HepG2 (cell line): ENCODE results near the gene ATG4B. TPM values are rescaled to one million over a fixed set of nuclear protein-coding genes. Genes with fewer than 3 reads are reported as not detected.

Experiments
- CHD4 ChIP-seq: fragments of 200-600 bp; sonication (generic); IDR thresholded peaks from 2 replicates; pipeline ENCODE4 v1.7.0; 2017; ENCODE audit warnings: mild to moderate bottlenecking, low read length, borderline replicate concordance
- EHMT2 ChIP-seq: fragments of 200-600 bp; sonication (generic); IDR thresholded peaks from 2 replicates; pipeline ENCODE4 v1.7.0; 2017; ENCODE audit warnings: antibody characterized with exemption, low read depth, low read length, borderline replicate concordance
- ELF1 ChIP-seq: sonication (generic); formaldehyde crosslinking; IDR thresholded peaks from 2 replicates; pipeline ENCODE4 v1.4.0; 2020; ENCODE audit warnings: missing genetic modification reagents
- FOXO1 ChIP-seq: sonication (generic); formaldehyde crosslinking; IDR thresholded peaks from 2 replicates; pipeline ENCODE4 v1.4.0; 2020; ENCODE audit warnings: missing genetic modification reagents
- HBP1 ChIP-seq: IDR thresholded peaks from 2 replicates; pipeline ENCODE4 v1.6.1; 2016; ENCODE audit warnings: low read depth, control low read depth
- KDM4B ChIP-seq: sonication (generic); formaldehyde crosslinking; IDR thresholded peaks from 2 replicates; pipeline ENCODE4 v1.4.0; 2020; ENCODE audit warnings: missing genetic modification reagents
- NCOA5 ChIP-seq: sonication (generic); formaldehyde crosslinking; IDR thresholded peaks from 2 replicates; pipeline ENCODE4 v1.4.0; 2020; ENCODE audit warnings: missing genetic modification reagents
- NFIB ChIP-seq: sonication (generic); formaldehyde crosslinking; IDR thresholded peaks from 2 replicates; pipeline ENCODE4 v1.9.0; 2021; ENCODE audit warnings: missing genetic modification reagents, mild to moderate bottlenecking, borderline replicate concordance
- NONO ChIP-seq, 2 experiments: fragments of 450-650 bp in 1 of 2; sonication (generic) in 1 of 2; formaldehyde crosslinking in 1 of 2; IDR thresholded peaks in 1 of 2; conservative IDR thresholded peaks in 1 of 2; 2 replicates each; pipeline versions ENCODE4 v1.6.1 to v1.8.0; 2017 to 2022; ENCODE audit warnings: mild to moderate bottlenecking in 1 of 2, missing genetic modification reagents in 1 of 2, moderate library complexity in 1 of 2
- NR2F2 ChIP-seq: IDR thresholded peaks from 2 replicates; pipeline ENCODE4 v1.6.1; 2012; ENCODE audit warnings: low read depth, inconsistent platforms, borderline replicate concordance
- POLR2G ChIP-seq: fragments of 200-400 bp; formaldehyde crosslinking; IDR thresholded peaks from 2 replicates; pipeline ENCODE4 v1.6.1; 2018; ENCODE audit warnings: mild to moderate bottlenecking, low read depth, low read length, moderate library complexity
- PPARG ChIP-seq: conservative IDR thresholded peaks from 2 replicates; pipeline ENCODE4 v1.6.1; 2016; ENCODE audit warnings: missing biosample characterization, missing genetic modification reagents
- PRPF4 ChIP-seq: fragments of 200-400 bp; formaldehyde crosslinking; IDR thresholded peaks from 2 replicates; pipeline ENCODE4 v1.6.1; 2016; ENCODE audit warnings: low read length, low read depth; ENCODE audit not compliant: poor library complexity, severe bottlenecking
- YEATS2 ChIP-seq: sonication (generic); formaldehyde crosslinking; IDR thresholded peaks from 2 replicates; pipeline ENCODE4 v1.4.0; 2020; ENCODE audit warnings: missing genetic modification reagents, borderline replicate concordance
- ZBTB7A ChIP-seq: sonication (generic); formaldehyde crosslinking; IDR thresholded peaks from 2 replicates; pipeline ENCODE4 v1.8.0; 2022; ENCODE audit warnings: mild to moderate bottlenecking, missing genetic modification reagents
- ZNF33A ChIP-seq: sonication (generic); formaldehyde crosslinking; IDR thresholded peaks from 2 replicates; pipeline ENCODE4 v1.5.1; 2020; ENCODE audit warnings: missing genetic modification reagents, mild to moderate bottlenecking, moderate library complexity, borderline replicate concordance
- ZNF484 ChIP-seq: sonication (generic); formaldehyde crosslinking; IDR thresholded peaks from 2 replicates; pipeline ENCODE4 v1.5.1; 2020; ENCODE audit warnings: mild to moderate bottlenecking, low read depth, missing genetic modification reagents, borderline replicate concordance
- ZNF549 ChIP-seq: sonication (generic); formaldehyde crosslinking; IDR thresholded peaks from 2 replicates; pipeline ENCODE4 v1.5.0; 2020; ENCODE audit warnings: missing genetic modification reagents
- ZNF556 ChIP-seq: sonication (generic); formaldehyde crosslinking; IDR thresholded peaks from 2 replicates; pipeline ENCODE4 v1.4.0; 2020; ENCODE audit warnings: mild to moderate bottlenecking, missing genetic modification reagents, borderline replicate concordance
- ZNF572 ChIP-seq: sonication (generic); formaldehyde crosslinking; IDR thresholded peaks from 2 replicates; pipeline ENCODE4 v1.5.1; 2020; ENCODE audit warnings: mild to moderate bottlenecking, missing genetic modification reagents
- ZNF607 ChIP-seq: sonication (generic); formaldehyde crosslinking; IDR thresholded peaks from 2 replicates; pipeline ENCODE4 v1.5.1; 2020; ENCODE audit warnings: missing genetic modification reagents, mild to moderate bottlenecking, borderline replicate concordance
- ZNF782 ChIP-seq: sonication (generic); formaldehyde crosslinking; IDR thresholded peaks from 2 replicates; pipeline ENCODE4 v1.4.0; 2020; ENCODE audit warnings: missing genetic modification reagents, mild to moderate bottlenecking, borderline replicate concordance
- ZUFSP ChIP-seq: sonication (generic); formaldehyde crosslinking; IDR thresholded peaks from 2 replicates; pipeline ENCODE4 v1.9.0; 2021; ENCODE audit warnings: missing genetic modification reagents, mild to moderate bottlenecking, borderline replicate concordance
- polyA plus RNA-seq, 8 experiments: library from polyadenylated mRNA; depleted of rRNA in 3 of 8; stranded (reverse) in 7 of 8; unstranded in 1 of 8; fragments of >200 nt; fragmentation: Illumina TruSeq in 4 of 8; extraction: Trizol in 4 of 8; gene quantifications; 2 replicates each; pipeline versions ENCODE4 v1.2.1 to v1.2.3, GENCODE V29; 2011 to 2016; ENCODE audit warnings: low read depth in 4 of 8, missing spikeins in 1 of 8, mixed read lengths in 1 of 8; ENCODE audit not compliant: insufficient read depth in 1 of 8
- total RNA-seq, 5 experiments: library from RNA; depleted of rRNA; stranded (reverse); fragments of >200 nt; fragmentation: Illumina TruSeq; extraction: Trizol; gene quantifications; 2 replicates each; pipeline ENCODE4 v1.2.3, GENCODE V29; 2016; ENCODE audit warnings: low read depth in 1 of 5
- TF ChIP-seq, protein P1 (sequence below): sonication (generic); formaldehyde crosslinking; IDR thresholded peaks from 2 replicates; pipeline ENCODE4 v1.9.0; 2022; ENCODE audit warnings: missing genetic modification reagents, mild to moderate bottlenecking, borderline replicate concordance
- TF ChIP-seq, protein P2 (sequence below): sonication (generic); formaldehyde crosslinking; IDR thresholded peaks from 2 replicates; pipeline ENCODE4 v1.4.0; 2020; ENCODE audit warnings: mild to moderate bottlenecking, missing genetic modification reagents

ATG4B gene
- total and polyA plus RNA-seq, 2 of the 13 experiments (the other 11 are each of a cell fraction or from before 2014, with no cell fraction given) = 95.5 to 239 TPM

DNA sequence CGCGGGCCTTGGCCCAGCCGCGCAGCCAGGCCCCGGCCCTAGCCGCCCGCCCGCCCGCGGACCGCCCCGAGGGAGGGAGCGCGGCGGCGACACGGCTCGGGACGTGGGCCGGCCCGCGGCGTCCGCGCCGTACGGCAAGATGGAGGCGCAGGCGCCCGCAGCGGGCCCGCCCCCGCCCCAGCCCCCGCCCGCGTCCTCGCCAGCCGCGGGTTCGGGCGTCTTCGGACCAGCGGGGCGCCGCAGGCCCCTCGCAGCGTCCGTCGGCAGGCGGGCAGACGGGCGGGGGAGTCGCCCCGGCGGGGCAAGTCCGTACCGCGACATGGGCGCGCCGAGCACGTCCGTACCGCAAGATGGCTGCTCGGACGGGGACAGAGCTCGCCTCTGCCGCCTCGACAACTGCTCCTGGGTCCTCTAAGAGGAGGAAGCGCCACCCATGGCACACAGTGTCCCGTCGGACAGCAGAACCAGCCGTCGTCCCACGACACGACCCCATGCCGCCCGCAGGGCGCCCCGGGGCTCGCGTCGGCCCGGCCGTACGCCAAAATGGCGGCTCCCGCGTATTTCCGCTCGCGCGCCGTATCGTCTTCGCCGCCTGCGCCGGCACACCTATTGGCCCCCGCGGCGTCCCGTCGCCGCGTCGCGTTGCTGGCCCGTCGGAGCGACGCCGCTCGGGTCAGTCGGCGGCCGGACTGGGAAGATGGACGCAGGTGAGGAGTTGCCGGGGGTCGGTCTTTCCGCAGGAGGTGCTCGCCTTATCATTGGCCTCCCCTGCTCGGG lies at the start of gene ATG4B, which contains the start of gene THAP4 (continued):
- peak; percentile 96 for TF ChIP-seq HBP1
- TF ChIP-seq, protein P1, sequence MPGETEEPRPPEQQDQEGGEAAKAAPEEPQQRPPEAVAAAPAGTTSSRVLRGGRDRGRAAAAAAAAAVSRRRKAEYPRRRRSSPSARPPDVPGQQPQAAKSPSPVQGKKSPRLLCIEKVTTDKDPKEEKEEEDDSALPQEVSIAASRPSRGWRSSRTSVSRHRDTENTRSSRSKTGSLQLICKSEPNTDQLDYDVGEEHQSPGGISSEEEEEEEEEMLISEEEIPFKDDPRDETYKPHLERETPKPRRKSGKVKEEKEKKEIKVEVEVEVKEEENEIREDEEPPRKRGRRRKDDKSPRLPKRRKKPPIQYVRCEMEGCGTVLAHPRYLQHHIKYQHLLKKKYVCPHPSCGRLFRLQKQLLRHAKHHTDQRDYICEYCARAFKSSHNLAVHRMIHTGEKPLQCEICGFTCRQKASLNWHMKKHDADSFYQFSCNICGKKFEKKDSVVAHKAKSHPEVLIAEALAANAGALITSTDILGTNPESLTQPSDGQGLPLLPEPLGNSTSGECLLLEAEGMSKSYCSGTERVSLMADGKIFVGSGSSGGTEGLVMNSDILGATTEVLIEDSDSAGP (CRISPR knock-in tag) = peak; percentile 91
- TF ChIP-seq PPARG (CRISPR knock-in tag) = peak; percentile 68
- TF ChIP-seq PRPF4 = no peak
- no peak for TF ChIP-seq EHMT2
- peak; percentile 93 for TF ChIP-seq ZNF607 (CRISPR knock-in tag)
- peak; percentile 91 for TF ChIP-seq POLR2G
- TF ChIP-seq FOXO1 (CRISPR knock-in tag) = peak; percentile 82
- TF ChIP-seq ZNF556 (CRISPR knock-in tag) = peak; percentile 93; the same call in 1 of the 2 replicates
- peak; percentile 69 for TF ChIP-seq ELF1 (CRISPR knock-in tag)
- TF ChIP-seq ZNF782 (CRISPR knock-in tag) = peak; percentile 14; the same call in 1 of the 2 replicates
- no peak for TF ChIP-seq NCOA5
- TF ChIP-seq NFIB (CRISPR knock-in tag) = no peak
- TF ChIP-seq NONO (IDR thresholded peaks at IDR 0.05) = no peak
- TF ChIP-seq NONO (CRISPR knock-in tag; conservative IDR thresholded peaks at IDR 0.05) = peak; percentile 99
- no peak for TF ChIP-seq NR2F2
- peak; percentile 38; the same call in 1 of the 2 replicates for TF ChIP-seq KDM4B (CRISPR knock-in tag)
- no peak for TF ChIP-seq CHD4
- TF ChIP-seq ZNF484 = no peak
- TF ChIP-seq, protein P2, sequence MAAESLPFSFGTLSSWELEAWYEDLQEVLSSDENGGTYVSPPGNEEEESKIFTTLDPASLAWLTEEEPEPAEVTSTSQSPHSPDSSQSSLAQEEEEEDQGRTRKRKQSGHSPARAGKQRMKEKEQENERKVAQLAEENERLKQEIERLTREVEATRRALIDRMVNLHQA (CRISPR knock-in tag) = no peak
- peak; percentile 90 for TF ChIP-seq YEATS2 (CRISPR knock-in tag)
- no peak for TF ChIP-seq ZUFSP (CRISPR knock-in tag)
- TF ChIP-seq ZNF549 (CRISPR knock-in tag) = 0 out of 2 replicates have a peak, but pooled peaks have one; percentile 14
- TF ChIP-seq ZNF33A (CRISPR knock-in tag) = no peak
- no peak; the same call in 1 of the 2 replicates for TF ChIP-seq ZBTB7A
- no peak for TF ChIP-seq ZNF572 (CRISPR knock-in tag)
